ENCODE results near the gene PLCB2.

PLCB2 gene

DNA sequence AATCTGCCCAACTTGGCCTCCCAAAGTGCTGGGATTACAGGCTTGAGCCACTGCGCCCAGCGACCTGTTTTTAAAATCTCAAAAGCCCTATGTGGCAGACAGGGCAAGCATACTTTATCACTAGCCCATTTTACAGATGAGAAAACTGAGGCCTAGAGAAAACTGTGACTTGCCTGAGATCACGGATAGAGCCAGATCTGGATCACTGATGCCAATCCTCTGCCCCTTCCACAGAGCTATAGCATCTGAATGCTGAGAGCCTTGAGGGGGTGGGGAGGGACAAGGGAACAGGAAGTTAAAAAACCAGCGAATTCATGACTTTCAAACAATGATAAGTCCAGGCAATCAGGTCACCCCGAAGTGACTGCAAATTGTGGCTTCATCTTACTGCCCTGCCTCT lies 32.2 kb downstream of the PLCB2 start:
- TF ChIP-seq GATA3 (IDR thresholded peaks at IDR 0.05; ENCODE audit: low read depth, low read length) (no peak), GATA2 (IDR thresholded peaks at IDR 0.05; ENCODE audit: low read depth, low read length) (no peak)

DNA sequence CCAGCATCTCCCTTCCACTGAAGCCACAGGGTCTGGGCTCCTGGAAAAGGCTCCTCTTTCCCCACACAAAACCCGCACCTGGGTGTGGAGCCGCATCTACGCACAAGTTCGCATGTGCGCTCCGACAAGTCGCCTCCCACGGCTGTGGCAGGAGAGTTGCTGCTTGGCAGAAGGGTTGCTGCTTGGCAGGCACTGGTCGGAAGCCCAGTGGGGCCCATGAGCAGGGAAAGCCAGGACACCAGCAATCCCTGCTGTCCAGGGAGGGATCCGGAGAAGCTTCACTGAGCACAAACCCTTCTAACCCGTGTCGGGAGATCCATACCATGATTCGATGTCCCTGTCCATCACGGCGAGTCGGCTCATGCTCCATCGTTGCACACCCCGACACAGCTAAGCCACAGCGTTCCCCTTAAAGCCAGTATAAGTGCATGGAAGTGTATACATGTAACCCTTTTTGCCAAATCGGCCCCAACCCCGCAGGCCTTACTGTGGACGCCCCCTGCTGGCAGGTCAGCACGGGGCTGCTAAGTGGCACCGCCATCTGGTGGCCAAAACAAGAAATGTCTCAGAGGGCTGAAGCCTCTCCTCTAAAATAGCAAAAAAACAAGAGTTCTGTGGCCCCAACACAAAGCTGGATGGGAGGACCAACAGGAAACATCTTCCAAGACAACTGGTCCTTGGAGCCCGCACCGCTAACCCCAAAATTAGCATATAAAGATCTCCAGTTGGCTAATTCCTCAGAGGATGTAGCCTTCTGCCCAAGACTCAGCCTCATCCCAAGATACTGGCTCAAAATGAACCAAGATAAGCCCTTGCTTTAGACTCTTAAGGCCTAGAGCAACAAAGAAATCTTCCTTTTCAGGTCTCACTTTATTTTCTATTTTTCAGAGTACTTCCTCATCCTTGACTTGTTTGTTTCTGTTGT lies 33.1 kb downstream of the PLCB2 start:
- no peak for TF ChIP-seq GATA3 (IDR thresholded peaks at IDR 0.05; ENCODE audit: low read depth, low read length)
- TF ChIP-seq GATA2 (IDR thresholded peaks at IDR 0.05; ENCODE audit: low read depth, low read length): no peak

DNA sequence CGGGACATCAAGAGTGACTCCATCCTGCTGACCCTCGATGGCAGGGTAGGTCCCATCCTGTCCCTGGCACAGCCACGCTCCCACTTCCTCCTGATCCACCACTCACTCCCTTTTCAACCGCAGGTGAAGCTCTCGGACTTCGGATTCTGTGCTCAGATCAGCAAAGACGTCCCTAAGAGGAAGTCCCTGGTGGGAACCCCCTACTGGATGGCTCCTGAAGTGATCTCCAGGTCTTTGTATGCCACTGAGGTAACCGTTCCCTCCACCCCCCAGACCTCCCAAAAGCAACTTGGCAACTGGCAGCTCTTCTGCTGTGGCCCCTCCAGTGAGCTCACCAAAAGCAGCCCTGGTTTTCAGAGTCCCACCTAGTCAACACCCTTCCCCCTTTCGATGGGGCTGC lies 34.3 kb downstream of the PLCB2 start:
- no peak for TF ChIP-seq GATA3 (IDR thresholded peaks at IDR 0.05; ENCODE audit: low read depth, low read length)
- no peak for TF ChIP-seq GATA2 (IDR thresholded peaks at IDR 0.05; ENCODE audit: low read depth, low read length)

DNA sequence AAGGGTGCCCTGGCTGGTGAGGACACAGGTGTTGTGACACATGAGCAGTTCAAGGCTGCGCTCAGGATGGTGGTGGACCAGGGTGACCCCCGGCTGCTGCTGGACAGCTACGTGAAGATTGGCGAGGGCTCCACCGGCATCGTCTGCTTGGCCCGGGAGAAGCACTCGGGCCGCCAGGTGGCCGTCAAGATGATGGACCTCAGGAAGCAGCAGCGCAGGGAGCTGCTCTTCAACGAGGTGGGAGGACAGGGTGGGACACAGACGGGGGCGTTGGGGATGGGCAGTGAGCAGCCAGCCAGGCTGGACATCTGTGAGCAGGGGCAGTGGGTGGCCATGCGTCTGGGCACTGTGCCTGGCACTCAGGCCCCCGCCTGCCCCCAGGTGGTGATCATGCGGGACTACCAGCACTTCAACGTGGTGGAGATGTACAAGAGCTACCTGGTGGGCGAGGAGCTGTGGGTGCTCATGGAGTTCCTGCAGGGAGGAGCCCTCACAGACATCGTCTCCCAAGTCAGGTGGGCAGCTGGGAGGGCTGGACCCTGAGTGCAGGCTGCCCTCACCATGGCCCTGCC lies 35.2 kb downstream of the PLCB2 start:
- TF ChIP-seq GATA3 (IDR thresholded peaks at IDR 0.05; ENCODE audit: low read depth, low read length): no peak
- no peak for TF ChIP-seq GATA2 (IDR thresholded peaks at IDR 0.05; ENCODE audit: low read depth, low read length)

DNA sequence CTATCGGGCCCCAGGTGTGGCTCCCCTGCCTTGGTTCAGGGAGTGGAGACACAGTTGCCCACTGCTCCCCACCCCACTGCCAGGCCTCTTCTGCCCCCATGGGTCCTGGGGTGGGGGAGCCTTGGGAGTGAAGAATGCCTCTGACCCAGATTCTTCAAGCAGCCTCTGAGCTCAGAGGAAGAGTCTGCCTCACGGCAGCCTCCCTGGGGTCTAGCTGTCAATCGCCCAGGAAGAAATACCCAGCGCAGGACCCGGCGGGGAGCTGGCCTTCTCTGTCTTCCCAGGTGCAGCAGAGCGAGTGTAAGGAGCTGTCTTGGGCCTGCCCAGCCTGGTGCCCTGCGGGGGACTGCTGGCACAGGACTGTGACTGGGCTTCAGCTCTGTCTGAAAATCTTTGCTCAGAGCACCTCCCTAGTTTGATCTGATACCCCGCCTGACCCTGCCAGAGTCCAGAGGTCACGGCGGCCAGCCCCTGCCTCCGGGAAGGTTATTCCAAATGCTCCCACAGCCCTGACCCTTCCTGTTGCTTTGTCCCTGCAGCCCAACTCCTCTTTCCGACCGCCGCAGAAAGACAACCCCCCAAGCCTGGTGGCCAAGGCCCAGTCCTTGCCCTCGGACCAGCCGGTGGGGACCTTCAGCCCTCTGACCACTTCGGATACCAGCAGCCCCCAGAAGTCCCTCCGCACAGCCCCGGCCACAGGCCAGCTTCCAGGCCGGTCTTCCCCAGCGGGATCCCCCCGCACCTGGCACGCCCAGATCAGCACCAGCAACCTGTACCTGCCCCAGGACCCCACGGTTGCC lies 35.9 kb downstream of the PLCB2 start:
- no peak for TF ChIP-seq GATA3 (IDR thresholded peaks at IDR 0.05; ENCODE audit: low read depth, low read length)
- TF ChIP-seq GATA2 (IDR thresholded peaks at IDR 0.05; ENCODE audit: low read depth, low read length): no peak

DNA sequence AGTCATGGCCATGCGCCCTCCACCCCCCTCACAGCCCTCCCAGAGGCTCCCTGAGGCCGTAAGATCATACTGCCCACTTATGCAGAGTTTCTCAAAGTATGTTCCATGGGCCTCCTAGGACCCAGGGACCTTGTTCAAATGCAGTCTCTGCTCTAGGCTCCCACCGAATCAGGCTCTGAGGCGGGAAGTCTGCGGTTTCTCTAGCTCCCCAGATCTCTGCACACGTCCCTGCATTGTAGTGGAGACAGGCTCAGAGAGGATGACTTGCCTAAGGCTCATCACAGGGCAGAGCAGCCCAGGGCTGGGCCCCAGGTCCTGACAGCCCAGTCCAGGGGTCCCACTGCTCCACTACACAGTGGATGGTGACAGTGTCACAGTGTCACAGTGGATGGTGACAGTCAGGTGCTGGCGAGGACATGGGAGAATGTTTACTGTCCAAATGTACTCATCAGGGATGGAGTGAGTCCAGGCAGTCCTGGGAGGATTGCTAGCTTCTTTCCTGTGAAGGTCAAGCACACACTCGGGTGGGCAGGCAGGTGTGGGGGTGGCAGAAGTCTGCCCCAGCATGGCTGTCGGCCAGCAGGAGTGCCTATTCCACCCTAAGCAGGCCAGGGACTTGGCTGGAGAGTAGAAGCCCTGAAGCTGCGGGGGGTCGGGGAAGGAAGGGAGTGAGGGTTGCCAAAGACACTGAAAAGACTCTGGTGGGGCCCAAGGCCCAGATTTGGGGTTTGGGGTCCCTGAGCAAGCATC lies 37.3 kb downstream of the PLCB2 start:
- TF ChIP-seq GATA3 (IDR thresholded peaks at IDR 0.05; ENCODE audit: low read depth, low read length): no peak
- no peak for TF ChIP-seq GATA2 (IDR thresholded peaks at IDR 0.05; ENCODE audit: low read depth, low read length)

DNA sequence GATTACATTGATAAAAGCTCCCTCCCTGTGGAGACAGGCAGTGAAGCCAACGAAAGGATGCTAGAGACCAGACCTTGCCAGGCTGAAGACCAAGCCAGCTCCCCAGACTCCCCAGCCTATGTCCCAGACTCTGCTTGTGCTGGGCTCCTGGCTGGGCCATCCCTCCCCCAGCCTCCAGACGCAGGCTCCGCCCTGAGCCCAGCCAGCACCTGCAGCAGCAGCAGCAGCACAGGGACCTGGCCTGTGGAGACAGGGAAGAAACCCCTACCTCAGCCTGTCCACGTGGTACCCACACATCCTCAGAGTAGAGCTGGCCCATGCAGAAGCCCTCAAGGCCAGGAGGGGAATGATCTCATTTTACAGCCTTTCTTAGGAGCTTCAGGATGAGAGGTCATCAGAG lies 38.1 kb downstream of the PLCB2 start:
- TF ChIP-seq GATA2 (IDR thresholded peaks at IDR 0.05; ENCODE audit: low read depth, low read length): no peak

DNA sequence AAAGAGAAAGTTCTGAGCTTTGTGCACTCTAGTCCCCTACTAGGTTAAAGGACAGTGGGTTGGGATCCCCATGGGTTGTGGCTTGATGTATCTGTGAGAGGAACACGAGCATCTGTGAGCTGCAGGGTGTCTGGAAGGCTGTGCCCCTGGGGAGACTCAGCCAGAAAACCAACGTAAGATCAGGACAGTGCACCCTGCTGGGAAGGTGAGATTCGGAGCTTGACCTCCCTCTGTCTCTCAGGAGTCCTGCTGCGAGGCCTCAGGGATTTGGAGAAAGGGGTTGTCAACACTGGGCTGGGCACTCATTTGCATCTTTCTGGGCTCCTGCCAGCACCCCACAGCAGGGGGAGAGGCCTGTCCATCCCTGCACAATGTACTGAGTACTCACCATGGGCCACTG lies 40.1 kb downstream of the PLCB2 start:
- TF ChIP-seq GATA2 (IDR thresholded peaks at IDR 0.05; ENCODE audit: low read depth, low read length) (no peak), GATA3 (IDR thresholded peaks at IDR 0.05; ENCODE audit: low read depth, low read length) (no peak)

DNA sequence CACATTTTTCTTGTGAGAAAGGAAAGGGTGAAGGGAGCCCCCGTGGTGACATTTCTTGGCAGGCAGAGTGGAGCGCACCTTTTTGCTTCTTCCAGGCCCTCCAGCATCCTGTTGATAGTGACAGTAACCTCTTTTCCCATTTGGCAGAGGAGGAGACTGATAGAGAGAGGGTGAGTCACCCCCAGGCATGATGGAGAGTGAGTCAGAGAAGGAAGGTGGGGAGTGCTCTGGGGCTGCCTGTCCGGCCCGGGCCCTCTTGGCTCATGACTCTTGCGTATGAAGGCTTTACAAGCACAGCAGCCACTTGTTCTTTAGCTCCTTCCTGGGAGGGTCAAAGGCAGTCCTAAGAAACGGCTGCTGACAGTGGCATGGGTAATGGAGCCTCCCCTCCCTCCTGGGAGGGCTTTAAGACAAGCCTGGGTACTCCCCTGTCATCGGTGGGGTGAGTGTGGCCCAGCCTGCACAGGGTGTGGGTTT lies 40.9 kb downstream of the PLCB2 start:
- TF ChIP-seq GATA3 (IDR thresholded peaks at IDR 0.05; ENCODE audit: low read depth, low read length) (no peak), GATA2 (IDR thresholded peaks at IDR 0.05; ENCODE audit: low read depth, low read length) (no peak)

DNA sequence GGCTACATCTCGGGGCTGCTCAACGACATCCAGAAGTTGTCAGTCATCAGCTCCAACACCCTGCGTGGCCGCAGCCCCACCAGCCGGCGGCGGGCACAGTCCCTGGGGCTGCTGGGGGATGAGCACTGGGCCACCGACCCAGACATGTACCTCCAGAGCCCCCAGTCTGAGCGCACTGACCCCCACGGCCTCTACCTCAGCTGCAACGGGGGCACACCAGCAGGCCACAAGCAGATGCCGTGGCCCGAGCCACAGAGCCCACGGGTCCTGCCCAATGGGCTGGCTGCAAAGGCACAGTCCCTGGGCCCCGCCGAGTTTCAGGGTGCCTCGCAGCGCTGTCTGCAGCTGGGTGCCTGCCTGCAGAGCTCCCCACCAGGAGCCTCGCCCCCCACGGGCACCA lies 41.9 kb downstream of the PLCB2 start:
- TF ChIP-seq GATA2 (IDR thresholded peaks at IDR 0.05; ENCODE audit: low read depth, low read length) (no peak), GATA3 (IDR thresholded peaks at IDR 0.05; ENCODE audit: low read depth, low read length) (no peak)

DNA sequence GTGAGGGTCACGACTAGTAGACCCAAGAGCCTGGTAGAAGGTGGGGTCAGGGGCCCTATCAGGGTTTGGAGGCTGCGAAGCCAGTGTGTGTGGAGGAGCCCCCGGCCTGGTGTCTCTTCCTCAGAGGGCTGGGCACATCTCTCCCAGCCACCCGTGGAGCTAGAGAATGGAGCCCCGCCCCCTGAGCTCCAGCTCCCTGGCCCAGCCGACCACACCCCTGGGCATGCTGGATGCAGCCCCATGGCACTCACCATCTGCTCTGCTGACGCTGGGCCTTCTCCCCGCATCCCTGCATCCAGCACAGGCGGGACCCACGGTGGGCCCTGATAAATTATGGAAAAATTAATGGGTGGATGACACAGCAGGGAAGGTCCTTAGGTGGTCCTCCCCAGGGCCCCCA lies 42.4 kb downstream of the PLCB2 start:
- TF ChIP-seq GATA3 (IDR thresholded peaks at IDR 0.05; ENCODE audit: low read depth, low read length): no peak
- TF ChIP-seq GATA2 (IDR thresholded peaks at IDR 0.05; ENCODE audit: low read depth, low read length): no peak

DNA sequence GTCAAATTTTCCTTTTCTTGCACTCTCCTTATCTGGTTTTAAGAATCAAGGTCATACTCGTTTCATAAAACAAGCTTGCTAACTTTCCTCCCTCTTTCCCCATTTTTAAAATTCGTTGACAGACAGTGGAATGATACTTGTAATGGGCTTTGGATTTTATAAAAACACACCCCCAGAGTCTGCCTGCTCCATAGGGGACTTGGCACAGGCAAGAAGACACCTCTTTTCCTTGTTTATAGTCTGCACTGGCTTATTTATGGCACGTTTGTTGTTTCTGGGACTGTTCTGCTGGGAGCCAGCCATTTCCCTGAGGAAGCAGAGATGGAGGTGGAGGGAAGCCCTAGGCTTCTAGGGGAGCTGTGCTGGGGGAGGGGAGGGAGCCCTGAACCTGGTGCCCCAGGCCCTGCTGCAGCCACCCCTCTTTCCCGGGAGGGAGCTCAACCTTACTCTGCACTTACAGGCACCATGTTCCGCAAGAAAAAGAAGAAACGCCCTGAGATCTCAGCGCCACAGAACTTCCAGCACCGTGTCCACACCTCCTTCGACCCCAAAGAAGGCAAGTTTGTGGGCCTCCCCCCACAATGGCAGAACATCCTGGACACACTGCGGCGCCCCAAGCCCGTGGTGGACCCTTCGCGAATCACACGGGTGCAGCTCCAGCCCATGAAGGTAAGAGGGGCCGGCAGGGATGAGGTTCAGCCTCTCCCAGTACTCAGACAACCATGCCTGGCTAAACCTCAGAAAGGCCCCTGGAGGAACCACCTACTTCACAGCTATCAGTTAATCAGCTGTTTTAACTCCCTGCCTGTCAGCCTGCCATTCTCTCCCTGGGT lies 43.2 kb downstream of the PLCB2 start:
- TF ChIP-seq GATA2 (IDR thresholded peaks at IDR 0.05; ENCODE audit: low read depth, low read length) (no peak), GATA3 (IDR thresholded peaks at IDR 0.05; ENCODE audit: low read depth, low read length) (no peak)

Data from SH-SY5Y (cell line).